Stimulated activated CD4-positive, alpha-beta T cell treated with anti-CD3 and anti-CD28 coated beads, Interleukin-4, amount 100 ng/mL, for 24 hours (primary cell): ENCODE results near the gene CLCNKB.
"Not testable (repeated sequence)": the region's sequence is repeated elsewhere in the genome, so short reads cannot be mapped to it uniquely, and the experiment has no call there.

Experiments used
- DNase-seq: peaks from one replicate; pipeline ENCODE4 v3.0.0-alpha.2; 2020

Gene CLCNKB

DNA sequence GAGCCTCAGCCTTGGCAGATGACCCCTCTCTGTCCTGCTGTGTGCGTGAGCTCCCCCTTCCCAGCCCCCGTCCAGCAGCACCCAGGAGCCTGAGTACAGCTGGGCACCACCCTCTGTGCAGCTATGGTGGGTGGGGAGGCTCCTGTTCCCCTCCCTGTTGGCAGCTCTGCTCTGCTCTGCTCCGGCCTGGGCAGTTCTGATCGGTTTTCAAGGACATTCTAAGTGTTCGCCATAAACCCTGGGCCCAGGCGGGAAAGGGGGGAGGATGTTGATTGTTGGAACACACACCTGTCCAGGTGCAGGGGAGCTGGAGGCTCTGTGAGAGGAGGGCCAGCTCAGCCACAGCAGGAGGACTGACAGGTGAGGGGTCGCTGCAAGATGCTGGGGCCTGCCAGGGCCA lies at the start of gene CLCNKB:
Gene CLCNKB (plus strand): TSS at position 262 of the 400 bp plus-strand sequence. CDS start 711 bp downstream, outside the sequence.
- DNase-seq, result no peak

- no peak for DNase-seq
Observed at GRCh38 chr1:15994081-15994480, 49.5 kb upstream of the CLCNKB start.

DNA sequence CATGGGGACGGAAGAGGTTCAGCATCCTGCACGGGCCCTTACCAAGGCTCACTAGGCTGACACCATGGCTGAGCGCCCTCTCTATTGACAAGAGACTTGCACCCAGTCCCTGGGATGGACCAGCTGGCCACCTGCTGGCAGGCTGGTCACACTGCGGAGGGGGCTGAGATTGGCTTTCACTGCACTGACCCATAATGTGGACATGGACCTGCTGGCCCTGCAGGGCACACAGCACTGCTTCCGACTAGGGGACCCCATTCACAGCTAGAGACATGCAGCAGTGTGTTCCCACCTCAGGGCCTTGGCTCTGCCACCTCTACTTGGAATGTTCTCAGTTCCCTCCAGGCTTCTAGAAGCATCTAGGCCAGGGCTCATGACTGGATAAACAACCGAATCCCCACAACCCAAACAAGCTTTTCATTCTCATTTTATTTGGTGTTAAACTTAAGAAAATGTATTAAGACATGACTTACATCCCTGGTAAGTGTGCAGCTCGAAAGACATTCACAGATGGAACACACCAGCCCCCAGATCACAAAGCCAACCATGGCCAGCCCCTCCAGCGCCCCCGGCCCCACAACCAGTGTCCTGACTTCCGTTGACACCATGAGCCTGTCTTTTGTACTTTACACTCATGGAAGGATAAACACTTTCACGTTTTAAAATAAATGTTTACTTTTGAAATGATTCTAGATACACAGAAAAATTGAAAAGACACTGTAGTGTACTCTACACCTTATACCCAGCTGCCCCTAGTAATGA lies 48.8 kb upstream of the CLCNKB start:
- DNase-seq, result peak; percentile 53

DNA sequence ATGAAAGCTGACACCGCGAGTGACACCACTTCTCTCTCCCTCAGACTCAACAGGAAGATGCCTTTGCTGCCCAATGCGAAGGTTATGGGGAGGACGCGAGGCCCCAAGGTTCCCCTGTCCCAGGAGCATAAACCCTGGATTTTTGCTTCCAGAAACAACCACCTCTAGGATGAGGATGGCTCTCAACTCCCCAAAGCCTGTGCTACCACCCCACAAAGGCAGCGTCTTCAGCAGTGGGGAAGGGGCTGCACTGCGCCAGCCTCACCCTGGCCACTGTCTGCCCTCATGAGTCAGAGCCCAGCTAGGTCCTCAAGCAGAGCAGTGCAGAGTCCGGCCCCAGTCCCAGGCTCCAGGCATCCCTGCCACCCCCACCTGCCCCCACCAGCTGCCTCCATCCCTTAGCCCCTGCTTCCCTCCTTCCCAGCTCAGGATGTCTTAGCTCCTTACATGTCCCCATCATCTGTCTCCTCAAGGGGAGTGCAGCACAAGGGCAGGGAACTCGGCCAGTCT lies 46.5 kb upstream of the CLCNKB start:
- no peak for DNase-seq

DNA sequence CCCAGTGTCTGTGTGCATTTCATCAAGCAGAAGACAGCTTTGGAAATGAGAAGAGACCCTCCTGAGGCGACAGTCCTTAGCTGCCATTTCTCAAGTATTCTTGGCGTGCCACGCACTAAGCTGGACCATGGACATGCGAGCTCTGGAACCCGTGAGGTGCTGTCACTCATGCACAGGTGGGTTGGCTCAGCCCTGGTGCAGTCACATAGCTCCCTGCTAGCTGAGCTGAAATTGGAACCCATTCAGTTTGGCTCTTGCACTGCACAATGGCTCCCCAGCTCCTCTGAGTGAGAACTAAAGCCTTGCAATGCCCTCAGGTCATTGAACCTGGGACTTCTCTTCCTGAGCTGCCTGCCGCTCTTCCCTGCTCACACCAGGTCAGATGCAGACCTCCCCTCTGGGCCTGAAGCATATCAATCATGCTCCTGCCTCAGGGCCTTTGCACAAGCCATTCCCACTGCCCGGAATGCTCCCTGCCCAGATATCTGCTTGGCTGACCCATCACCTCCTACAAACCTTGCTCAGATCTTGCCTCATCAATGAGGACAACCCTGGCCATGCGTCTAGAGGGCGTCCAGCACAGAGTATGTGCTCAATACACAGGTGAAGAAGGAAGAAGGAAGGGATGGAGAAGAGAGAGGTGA lies 45.8 kb upstream of the CLCNKB start:
- no peak for DNase-seq

DNA sequence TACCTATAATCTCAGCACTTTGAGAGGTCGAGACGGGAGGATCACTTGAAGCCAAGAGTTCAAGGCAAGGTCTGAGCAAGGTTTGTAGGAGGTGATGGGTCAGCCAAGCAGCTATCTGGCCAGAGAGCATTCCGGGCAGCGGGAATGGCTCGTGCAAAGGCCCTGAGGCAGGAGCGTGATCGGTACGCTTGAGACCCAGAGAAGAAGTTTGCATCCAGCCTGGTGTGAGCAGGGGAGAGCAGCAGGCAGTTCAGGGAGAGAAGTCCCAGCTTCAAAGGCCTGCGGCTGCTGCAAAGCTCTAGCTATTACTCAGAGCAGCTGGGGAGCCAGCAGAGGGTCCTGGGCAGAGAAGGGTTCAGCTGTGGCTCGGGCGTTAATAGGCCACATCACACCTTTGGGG lies 44.7 kb upstream of the CLCNKB start:
- DNase-seq, result no peak

DNA sequence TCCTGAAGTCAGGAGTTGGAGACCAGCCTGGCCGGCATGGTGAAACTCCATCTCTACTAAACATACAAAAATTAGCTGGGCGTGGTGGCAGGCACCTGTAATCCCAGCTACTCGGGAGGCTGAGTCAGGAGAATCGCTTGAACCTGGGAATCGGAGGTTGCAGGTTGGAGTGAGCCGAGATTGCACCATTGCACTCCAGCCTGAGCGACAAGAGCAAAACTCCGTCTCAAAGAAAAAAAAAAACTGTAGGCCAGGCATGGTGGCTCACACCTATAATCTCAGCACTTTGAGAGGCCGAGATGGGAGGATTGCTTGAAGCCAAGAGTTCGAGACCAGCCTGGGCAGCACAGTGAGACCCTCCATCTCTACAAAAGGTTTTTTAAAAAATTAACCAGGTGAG lies 42.3 kb upstream of the CLCNKB start:
- not testable (repeated sequence) for DNase-seq

GRCh38 chr1:16005597-16005996 lies 38.0 kb upstream of the CLCNKB start:
- DNase-seq, result no peak

DNA sequence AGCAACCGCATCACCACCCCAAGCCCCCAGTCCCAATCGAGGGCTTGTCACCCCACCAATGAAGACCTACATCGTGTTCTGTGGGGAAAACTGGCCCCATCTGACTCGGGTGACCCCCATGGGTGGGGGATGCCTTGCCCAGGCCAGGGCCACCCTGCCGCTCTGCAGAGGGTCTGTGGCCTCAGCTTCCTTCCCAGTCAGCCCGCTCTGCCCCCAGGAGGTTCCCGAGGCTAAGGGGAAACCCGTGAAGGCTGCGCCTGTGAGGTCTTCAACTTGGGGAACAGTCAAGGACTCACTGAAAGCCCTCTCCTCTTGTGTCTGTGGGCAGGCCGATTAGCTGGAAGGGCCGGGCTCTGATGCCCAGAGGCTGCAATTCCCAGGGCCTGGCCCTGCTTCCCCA lies 37.6 kb upstream of the CLCNKB start:
- no peak for DNase-seq

- DNase-seq, result peak; percentile 21
Observed at GRCh38 chr1:16006552-16007485, 36.8 kb upstream of the CLCNKB start.

DNA sequence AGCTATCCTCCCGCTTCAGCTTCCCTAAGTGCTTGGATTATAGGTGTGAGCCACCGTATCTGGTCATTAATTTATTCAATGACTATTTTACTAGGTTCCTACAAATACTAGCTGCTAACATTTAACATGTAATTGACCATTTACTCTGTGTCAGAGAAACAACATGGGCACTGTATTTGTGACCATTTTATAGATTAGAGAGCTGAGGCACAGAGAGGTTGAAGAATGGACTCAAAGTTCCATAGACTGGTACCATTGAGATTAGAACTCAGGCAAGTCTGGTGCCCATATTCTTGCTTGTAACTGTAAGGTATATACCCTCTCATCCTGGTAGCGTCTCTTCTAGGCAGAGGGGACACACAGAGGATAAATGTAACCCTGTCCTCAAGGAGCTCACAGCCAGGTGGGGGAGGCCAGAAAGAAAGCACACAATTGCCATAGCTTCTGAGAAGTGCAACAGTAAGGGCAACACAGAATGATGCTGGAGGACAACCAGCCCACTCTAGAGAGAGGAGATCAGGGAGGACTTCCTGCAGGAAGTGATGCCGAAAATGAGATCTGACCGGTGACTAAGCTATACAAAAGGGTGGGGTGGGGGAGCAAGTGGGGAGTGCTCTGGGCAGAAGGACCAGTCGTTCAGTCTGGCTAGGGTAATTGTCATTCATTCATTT lies 35.8 kb upstream of the CLCNKB start:
- no peak for DNase-seq

DNA sequence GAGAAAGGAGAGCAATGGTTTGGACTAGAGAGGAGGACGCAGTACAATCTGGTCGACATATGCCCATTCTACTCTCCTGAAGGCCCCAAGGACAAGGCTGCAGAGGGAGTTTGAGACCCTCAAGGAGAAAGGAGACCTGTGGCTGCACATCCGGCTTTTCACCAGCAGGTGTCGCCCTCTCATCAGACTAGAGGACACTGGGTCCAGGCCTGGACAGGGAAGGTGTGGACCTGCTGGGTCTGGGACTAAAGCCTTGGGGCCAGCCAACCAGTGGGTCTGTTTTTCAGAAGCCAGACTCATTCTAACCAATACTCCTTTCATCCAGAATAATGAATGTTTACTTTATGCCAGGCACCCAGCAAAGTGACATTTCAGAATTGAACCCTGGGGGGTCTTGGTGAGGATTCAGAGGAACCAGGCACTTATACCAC lies 34.5 kb upstream of the CLCNKB start:
- peak; percentile 82 for DNase-seq

GRCh38 chr1:16009678-16010077 lies 33.9 kb upstream of the CLCNKB start:
- no peak for DNase-seq

DNA sequence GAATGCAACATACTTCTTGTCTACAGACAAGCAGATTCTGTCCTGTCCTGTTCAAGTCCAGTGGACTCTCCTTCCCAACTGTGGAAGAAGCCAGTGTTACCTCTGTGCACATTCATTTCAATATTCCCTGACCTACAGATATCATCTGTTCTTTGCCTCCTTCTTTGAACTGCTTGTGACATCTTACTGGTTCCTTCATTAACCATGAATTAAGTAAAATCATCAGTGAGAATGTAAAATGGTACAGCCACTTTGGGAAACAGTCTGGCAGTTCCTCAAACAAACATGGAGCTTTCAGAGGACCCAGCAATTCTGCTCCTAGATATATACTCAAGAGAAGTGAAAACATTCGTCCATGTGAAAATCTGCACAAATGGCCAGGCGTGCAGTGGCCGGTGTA lies 32.7 kb upstream of the CLCNKB start:
- no peak for DNase-seq

DNA sequence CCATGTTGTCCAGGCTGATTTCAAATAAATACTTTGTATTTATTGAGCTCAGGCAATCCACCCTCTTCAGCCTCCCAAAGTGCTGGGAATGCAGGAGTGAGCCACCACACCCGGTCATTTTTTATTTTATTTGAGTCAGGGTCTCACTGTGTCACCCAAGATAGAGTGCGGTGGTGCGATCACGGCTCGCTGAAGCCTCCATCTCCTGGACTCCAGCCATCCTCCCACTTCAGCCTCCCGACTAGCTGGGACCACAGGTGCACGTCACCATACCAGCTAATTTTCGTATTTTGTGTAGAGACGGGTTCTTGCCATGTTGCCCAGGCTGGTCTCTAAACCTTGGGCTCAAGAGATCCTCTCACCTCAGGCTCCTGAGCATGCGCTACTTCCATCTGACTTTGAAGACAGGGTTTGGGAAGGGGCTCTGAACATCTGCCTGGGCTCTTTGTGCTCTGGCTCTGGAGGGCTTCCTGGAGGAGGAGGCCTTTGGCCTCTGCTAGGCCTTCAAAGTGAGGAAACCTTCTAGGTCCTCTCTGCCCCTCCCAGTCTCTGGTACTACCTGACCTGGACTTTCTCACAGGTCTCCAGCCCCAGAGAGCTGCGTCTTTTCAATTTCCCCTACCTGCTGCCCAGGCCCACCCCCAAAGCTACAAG lies 31.5 kb upstream of the CLCNKB start:
- DNase-seq, result no peak

DNA sequence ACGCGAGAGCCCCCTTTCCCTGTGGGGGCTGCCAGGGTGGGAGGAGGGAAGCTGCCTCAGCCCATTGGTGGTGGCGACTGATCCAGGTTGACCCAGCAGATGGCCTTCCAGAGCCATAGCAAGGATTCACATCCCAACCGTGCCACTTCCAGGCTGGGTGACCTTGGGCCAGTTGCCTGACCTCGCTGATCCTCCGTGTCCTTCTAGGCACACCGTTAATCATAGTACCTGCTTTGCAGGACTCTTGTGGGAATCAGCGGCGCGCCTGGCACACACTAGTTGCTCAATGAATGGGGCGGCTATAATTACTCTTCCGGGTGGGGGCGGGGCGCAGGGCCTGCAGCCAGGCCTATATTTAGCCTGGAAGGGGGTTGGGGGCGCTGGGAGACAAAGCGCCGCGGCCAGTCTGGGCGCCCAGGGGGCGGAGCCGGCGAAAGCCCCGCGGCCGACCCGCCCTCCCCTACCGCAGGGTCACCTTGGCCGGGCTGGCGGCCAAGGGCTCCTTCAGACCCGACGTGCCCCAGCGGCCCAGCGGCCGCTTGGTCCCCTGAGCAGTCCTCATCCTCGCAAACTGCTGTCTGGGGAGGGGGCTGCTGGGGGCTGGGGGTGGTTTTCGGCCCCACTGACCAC lies 30.9 kb upstream of the CLCNKB start:
- peak; percentile 21 for DNase-seq

DNA sequence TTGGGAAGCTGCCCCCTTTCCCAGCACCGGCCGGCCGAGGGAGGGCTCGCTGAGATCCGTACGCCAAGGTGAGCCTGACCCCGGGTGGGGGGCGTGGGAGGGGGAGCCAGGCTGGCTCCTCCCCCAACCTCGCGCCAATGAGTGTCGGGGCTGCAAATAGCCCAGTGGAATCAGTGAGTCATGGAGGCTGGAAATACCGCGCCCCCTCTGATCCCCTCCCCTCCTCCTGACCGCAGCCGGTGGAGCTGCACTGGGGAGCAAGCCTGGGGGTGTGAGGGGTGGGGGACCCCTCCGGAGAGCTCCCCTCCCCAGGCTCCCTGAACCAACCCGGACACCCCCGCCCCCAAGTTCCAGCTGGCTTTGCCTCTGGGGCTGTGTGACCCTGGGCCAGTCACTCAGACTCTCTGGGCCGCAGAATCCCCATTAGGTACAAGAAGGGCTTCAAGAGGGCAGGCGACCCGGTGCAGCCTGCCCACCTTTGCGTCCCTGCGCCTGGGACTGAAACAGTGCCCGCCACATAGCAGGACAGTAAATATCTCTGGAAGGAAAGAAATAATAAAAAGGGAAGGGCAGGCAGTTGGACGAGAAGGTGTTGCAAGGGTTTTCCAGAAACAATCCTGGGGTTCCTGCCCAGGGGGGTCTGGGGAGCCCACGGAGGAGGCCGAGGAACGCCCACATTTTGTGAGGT lies 30.2 kb upstream of the CLCNKB start:
- peak; percentile 54 for DNase-seq

- no peak for DNase-seq
Observed at GRCh38 chr1:16013908-16014258, 29.7 kb upstream of the CLCNKB start.

GRCh38 chr1:16014509-16015482 lies 28.8 kb upstream of the CLCNKB start:
- DNase-seq, result no peak

DNA sequence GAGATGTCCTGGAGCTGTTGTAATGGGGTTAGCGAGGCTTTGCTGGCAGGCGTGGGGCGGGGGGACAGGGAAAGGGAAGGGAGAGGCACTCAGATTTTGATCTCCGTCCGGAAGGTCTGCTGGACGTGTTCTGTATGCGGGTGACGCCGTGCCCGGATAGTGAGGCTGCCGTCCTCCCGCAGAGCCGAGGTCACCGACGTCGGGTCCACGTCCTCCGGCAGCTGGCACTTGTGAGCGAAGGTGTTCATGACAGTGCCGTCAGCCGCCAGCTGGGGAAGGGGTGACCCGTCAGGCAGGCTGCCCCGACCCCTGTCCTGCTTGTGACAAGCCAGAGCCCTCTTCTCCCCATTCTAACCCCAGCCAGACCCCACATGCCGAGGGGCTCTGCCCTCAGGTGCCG lies 28.1 kb upstream of the CLCNKB start:
- no peak for DNase-seq
